Upper lobe of left lung (tissue), 4 donors: ENCODE measurements around the gene BMAL1.

Experiments used
- POLR2A ChIP-seq, 4 donors: fragments of 450-650 bp; IDR thresholded peaks; one replicate each; pipeline ENCODE4 v1.5.1; 2016 to 2017; ENCODE audit warnings: antibody characterized with exemption in 4 of 4, mild to moderate bottlenecking in 2 of 4
- POLR2AphosphoS5 ChIP-seq, 2 donors: sonication (generic); formaldehyde crosslinking; IDR thresholded peaks; one replicate each; pipeline ENCODE4 v1.5.1; 2017; ENCODE audit warnings: antibody characterized with exemption in 2 of 2
- TF ChIP-seq, protein P1 (sequence below), 6 experiments: fragments of 450-650 bp in 4 of 6; fragments of 200-600 bp in 2 of 6; sonication (generic) in 2 of 6; IDR thresholded peaks; one replicate each; pipeline ENCODE4 v1.5.1; 2016 to 2019; ENCODE audit warnings: antibody characterized with exemption in 6 of 6

GRCh38 chr11:13247606-13248296 is 29.8 kb upstream of the BMAL1 start:
- TF ChIP-seq, protein P1, sequence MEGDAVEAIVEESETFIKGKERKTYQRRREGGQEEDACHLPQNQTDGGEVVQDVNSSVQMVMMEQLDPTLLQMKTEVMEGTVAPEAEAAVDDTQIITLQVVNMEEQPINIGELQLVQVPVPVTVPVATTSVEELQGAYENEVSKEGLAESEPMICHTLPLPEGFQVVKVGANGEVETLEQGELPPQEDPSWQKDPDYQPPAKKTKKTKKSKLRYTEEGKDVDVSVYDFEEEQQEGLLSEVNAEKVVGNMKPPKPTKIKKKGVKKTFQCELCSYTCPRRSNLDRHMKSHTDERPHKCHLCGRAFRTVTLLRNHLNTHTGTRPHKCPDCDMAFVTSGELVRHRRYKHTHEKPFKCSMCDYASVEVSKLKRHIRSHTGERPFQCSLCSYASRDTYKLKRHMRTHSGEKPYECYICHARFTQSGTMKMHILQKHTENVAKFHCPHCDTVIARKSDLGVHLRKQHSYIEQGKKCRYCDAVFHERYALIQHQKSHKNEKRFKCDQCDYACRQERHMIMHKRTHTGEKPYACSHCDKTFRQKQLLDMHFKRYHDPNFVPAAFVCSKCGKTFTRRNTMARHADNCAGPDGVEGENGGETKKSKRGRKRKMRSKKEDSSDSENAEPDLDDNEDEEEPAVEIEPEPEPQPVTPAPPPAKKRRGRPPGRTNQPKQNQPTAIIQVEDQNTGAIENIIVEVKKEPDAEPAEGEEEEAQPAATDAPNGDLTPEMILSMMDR (IDR thresholded peaks at IDR 0.05): no peak
- TF ChIP-seq POLR2AphosphoS5 (IDR thresholded peaks at IDR 0.05): no peak
- TF ChIP-seq POLR2A (IDR thresholded peaks at IDR 0.05): no peak
